Testis (tissue), 3 donors: Measurements from ENCODE around the gene ARRDC2. TPM values are rescaled to one million over a fixed set of nuclear protein-coding genes. Genes with fewer than 3 reads are reported as not detected.

Source experiments
- DNase-seq: peaks from one replicate; pipeline ENCODE4 v3.0.0-alpha.2; 2019
- H3K27ac ChIP-seq, 2 donors: fragments of 200-600 bp; sonication (generic); one replicate each; pipeline ENCODE4 v1.5.1; 2019
- H3K27me3 ChIP-seq: fragments of 200-600 bp; sonication (generic); one replicate; pipeline ENCODE4 v1.5.1; 2019
- H3K36me3 ChIP-seq: fragments of 200-600 bp; sonication (generic); one replicate; pipeline ENCODE4 v1.5.1; 2017; ENCODE audit warnings: low read depth; ENCODE audit errors: missing control alignments
- H3K4me1 ChIP-seq: fragments of 200-600 bp; sonication (generic); one replicate; pipeline ENCODE4 v1.5.1; 2019
- H3K4me3 ChIP-seq, 2 donors: fragments of 200-600 bp; sonication (generic); one replicate each; pipeline ENCODE4 v1.5.1; 2017 to 2019
- H3K9me3 ChIP-seq: fragments of 200-600 bp; sonication (generic); one replicate; pipeline ENCODE4 v1.5.1; 2017
- CTCF ChIP-seq, 3 experiments: fragments of 450-650 bp in 2 of 3; fragments of 200-600 bp in 1 of 3; sonication (generic) in 1 of 3; IDR thresholded peaks; one replicate each; pipeline ENCODE4 v1.5.1; 2016 to 2019; ENCODE audit warnings: antibody characterized with exemption in 3 of 3, mild to moderate bottlenecking in 2 of 3, moderate library complexity in 1 of 3
- POLR2A ChIP-seq: fragments of 450-650 bp; IDR thresholded peaks from one replicate; pipeline ENCODE4 v1.6.1; 2017; ENCODE audit warnings: antibody characterized with exemption, mild to moderate bottlenecking, moderate library complexity
- WGBS, 2 donors: methylation state at CpG; one replicate each; pipeline ENCODE4 v1.1.5; 2018; 5-methylcytosine and 5-hydroxymethylcytosine counted together
- intact Hi-C: fragments of 100-400 bp; cut with DNase I; formaldehyde crosslinking; loops from one replicate; pipeline ENCODE4 v1.15.1; 2023; ENCODE audit warnings: low total_unique reads
- polyA plus RNA-seq: library from polyadenylated mRNA; stranded (reverse); fragments of 350-450 nt; fragmentation: Illumina TruSeq; extraction: RNeasy Lipid Tissue Mini Kit (QIAGEN cat#74804); gene quantifications from one replicate; pipeline ENCODE4 v1.2.3, GENCODE V29; 2014; ENCODE audit warnings: low read depth, low replicate concordance; ENCODE audit not compliant: insufficient read depth
- total RNA-seq, 2 donors: library from RNA; depleted of rRNA; stranded (reverse); fragments of >200 nt; gene quantifications; one replicate each; pipeline ENCODE4 v1.2.3, GENCODE V29; 2016

The ARRDC2 gene
- total and polyA plus RNA-seq, 3 donors from 2014 or later, result 10.3 to 15.3 (median 13.0) TPM

GRCh38 chr19:18020212-18021085 is 12.5 kb downstream of the ARRDC2 start:
- H3K27me3 ChIP-seq, result no peaks in the 10 kb centered on the region
- peak; percentile 82 for DNase-seq
- intact Hi-C loops, result no loop called here
- H3K27ac ChIP-seq, result peak overlapping the region; percentile 81 to 90
- H3K4me1 ChIP-seq, result peaks cover 52% of the 10 kb centered on the region
- H3K4me3 ChIP-seq, result no peak overlapping the region
- no peak for TF ChIP-seq CTCF (IDR thresholded peaks at IDR 0.05)
- TF ChIP-seq POLR2A, result no peak
- no peaks in the 10 kb centered on the region for H3K9me3 ChIP-seq
- no peaks in the 10 kb centered on the region for H3K36me3 ChIP-seq
- 49 to 50% methylated on average over 15 to 16 of the region's 16 CpGs for WGBS, 2 donors

DNA sequence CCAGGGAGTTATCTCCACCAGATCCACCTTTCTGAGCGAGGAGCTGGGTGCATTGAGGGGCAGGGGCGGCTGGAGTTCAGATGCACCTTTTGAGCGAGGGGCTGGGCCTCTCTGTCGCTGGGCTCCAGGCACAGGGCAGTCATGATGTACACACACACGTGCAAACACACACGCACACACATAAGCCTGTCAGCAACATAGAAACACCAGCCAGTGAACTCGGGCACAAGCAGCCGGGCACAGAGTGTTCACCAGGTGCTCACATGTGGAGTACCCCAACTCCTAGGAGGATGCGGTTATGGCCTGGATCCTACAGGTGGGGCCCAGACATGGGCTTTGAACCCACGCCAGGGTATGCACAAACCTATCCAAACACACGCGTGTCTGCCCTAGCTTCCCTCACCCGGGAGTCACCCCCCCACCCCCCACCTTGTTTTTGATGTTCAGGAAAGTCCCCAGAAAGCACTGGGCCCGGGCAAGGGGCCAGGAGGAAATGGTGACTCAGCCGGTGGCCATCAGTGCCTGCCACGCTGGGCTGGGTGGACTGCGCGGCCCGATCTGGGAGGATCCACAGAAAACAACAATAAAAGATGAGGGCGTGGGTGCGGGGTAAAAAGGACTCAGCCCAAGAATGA is 13.3 kb downstream of the ARRDC2 start:
- TF ChIP-seq CTCF (IDR thresholded peaks at IDR 0.05) (no peak), POLR2A (no peak)
- Histone ChIP-seq H3K27me3 (no peaks in the 10 kb centered on the region), H3K36me3 (no peaks in the 10 kb centered on the region), H3K9me3 (no peaks in the 10 kb centered on the region), H3K4me1 (peaks cover 52% of the 10 kb centered on the region), H3K27ac (peak overlapping the region; percentile 81 to 90), H3K4me3 (no peak overlapping the region)
- intact Hi-C loops, result no loop called here
- WGBS, 2 donors, result 32 to 50% methylated on average over 18 to 21 of the region's 21 CpGs
- peak; percentile 57 for DNase-seq

GRCh38 chr19:18023622-18024251 is 15.8 kb downstream of the ARRDC2 start:
- intact Hi-C loops, result no loop called here
- peak; percentile 90 for DNase-seq
- TF ChIP-seq POLR2A (no peak), CTCF (IDR thresholded peaks at IDR 0.05) (no peak)
- Histone ChIP-seq H3K4me3 (no peak overlapping the region), H3K36me3 (no peaks in the 10 kb centered on the region), H3K9me3 (no peaks in the 10 kb centered on the region), H3K27ac (peak overlapping the region; percentile 81 to 90), H3K27me3 (no peaks in the 10 kb centered on the region), H3K4me1 (peaks cover 46% of the 10 kb centered on the region)
- 61 to 62% methylated on average over 15 to 23 of the region's 23 CpGs for WGBS, 2 donors

- WGBS, 2 donors, result 75 to 87% methylated on average over 4 of the region's 4 CpGs
- Histone ChIP-seq H3K36me3 (no peaks in the 10 kb centered on the region), H3K4me3 (no peak overlapping the region), H3K9me3 (no peaks in the 10 kb centered on the region), H3K27me3 (no peaks in the 10 kb centered on the region), H3K4me1 (peaks cover 22% of the 10 kb centered on the region), H3K27ac (no peak overlapping the region)
- intact Hi-C loops, result no loop called here
- no peak for TF ChIP-seq CTCF (IDR thresholded peaks at IDR 0.05)
- TF ChIP-seq POLR2A, result no peak
- DNase-seq, result no peak
Observed at GRCh38 chr19:18027151-18027550, 19.2 kb downstream of the ARRDC2 start.
